Ovary (tissue), 9 donors: ENCODE data around the gene COQ8B. TPM values are rescaled to one million over a fixed set of nuclear protein-coding genes. Genes with fewer than 3 reads are reported as not detected.
A peak's percentile ranks its signal among the peaks of the same experiment; 100 is the strongest.

Source experiments
- DNase-seq, 5 donors: peaks; one replicate each; pipeline ENCODE4 v3.0.0-alpha.2; 2019 to 2020
- H3K27ac ChIP-seq, 2 donors: fragments of 200-600 bp; one replicate each; pipeline versions ENCODE4 v1.5.1 to v1.8.0; 2019 to 2022
- H3K27me3 ChIP-seq: fragments of 200-600 bp; one replicate; pipeline ENCODE4 v1.8.0; 2022
- H3K36me3 ChIP-seq: fragments of 200-600 bp; sonication (generic); one replicate; pipeline ENCODE4 v1.5.1; 2019
- H3K4me1 ChIP-seq: one replicate; pipeline ENCODE4 v1.8.1; 2013; ENCODE audit warnings: mild to moderate bottlenecking, moderate library complexity; ENCODE audit not compliant: insufficient read depth
- H3K4me3 ChIP-seq: fragments of 200-600 bp; sonication (generic); one replicate; pipeline ENCODE4 v1.5.1; 2017
- H3K9me3 ChIP-seq, 2 donors: fragments of 200-600 bp in 1 of 2; sonication (generic) in 1 of 2; one replicate each; pipeline versions ENCODE4 v1.5.1 to v1.8.1; 2013 to 2019; ENCODE audit warnings: mild to moderate bottlenecking in 1 of 2, moderate library complexity in 1 of 2
- EP300 ChIP-seq: sonication (generic); formaldehyde crosslinking; IDR thresholded peaks from one replicate; pipeline ENCODE4 v1.6.1; 2017; ENCODE audit warnings: antibody characterized with exemption
- POLR2A ChIP-seq: fragments of 450-650 bp; IDR thresholded peaks from one replicate; pipeline ENCODE4 v1.6.1; 2017; ENCODE audit warnings: antibody characterized with exemption, mild to moderate bottlenecking, moderate library complexity
- WGBS, 3 donors: extraction: QIAGEN DNeasy Blood & Tissue Kit in 1 of 3; methylation state at CpG; one replicate each; pipeline versions ENCODE4 v1.1.5 to v1.1.7; 2013 to 2017; 5-methylcytosine and 5-hydroxymethylcytosine counted together
- intact Hi-C, 4 donors: fragments of 100-400 bp; cut with DNase I; formaldehyde crosslinking; loops; one replicate each; pipeline versions ENCODE4 v1.11.0 to v1.15.1; 2022 to 2023
- polyA plus RNA-seq, 2 donors: library from polyadenylated mRNA; stranded (reverse); fragments of 200-250 nt in 1 of 2; fragments of 350-450 nt in 1 of 2; fragmentation: Illumina TruSeq in 1 of 2; extraction: RNeasy Lipid Tissue Mini Kit (QIAGEN cat#74804) in 1 of 2; gene quantifications; one replicate each; pipeline ENCODE4 v1.2.3, GENCODE V29; 2013 to 2014
- total RNA-seq, 7 donors: library from RNA; depleted of rRNA in 2 of 7; stranded (reverse); fragments of >200 nt in 2 of 7; fragmentation: NEBNext Ultra II Directional in 3 of 7; extraction: Animal tissue kit (Norgen Biotek cat#: 25700) in 3 of 7; gene quantifications; one replicate each; pipeline versions ENCODE4 v1.1.0 to v1.2.4, GENCODE V29; 2016 to 2023
- TF ChIP-seq, protein P1 (sequence below), 3 donors: fragments of 450-650 bp in 2 of 3; fragments of 200-600 bp in 1 of 3; IDR thresholded peaks; one replicate each; pipeline versions ENCODE4 v1.5.1 to v1.8.0; 2016 to 2022; ENCODE audit warnings: antibody characterized with exemption in 3 of 3, mild to moderate bottlenecking in 1 of 3
- donor health status: DM: no; HTN: no; CAD: no; lungs with moderate emphysema.
- donor health status: DM: no; HTN: no; CAD: no.
- donor health status: Bipolar disorder and iron deficiency.
- donor health status: DM: yes; HTN: yes; CAD: no.
- donor health status: DM: no; HTN: no; CAD: no.
- donor health status: DM: yes; HTN: yes; CAD: no.

Gene COQ8B
- total and polyA plus RNA-seq, 9 donors = 8.3 to 51.2 (median 41.5) TPM

DNA sequence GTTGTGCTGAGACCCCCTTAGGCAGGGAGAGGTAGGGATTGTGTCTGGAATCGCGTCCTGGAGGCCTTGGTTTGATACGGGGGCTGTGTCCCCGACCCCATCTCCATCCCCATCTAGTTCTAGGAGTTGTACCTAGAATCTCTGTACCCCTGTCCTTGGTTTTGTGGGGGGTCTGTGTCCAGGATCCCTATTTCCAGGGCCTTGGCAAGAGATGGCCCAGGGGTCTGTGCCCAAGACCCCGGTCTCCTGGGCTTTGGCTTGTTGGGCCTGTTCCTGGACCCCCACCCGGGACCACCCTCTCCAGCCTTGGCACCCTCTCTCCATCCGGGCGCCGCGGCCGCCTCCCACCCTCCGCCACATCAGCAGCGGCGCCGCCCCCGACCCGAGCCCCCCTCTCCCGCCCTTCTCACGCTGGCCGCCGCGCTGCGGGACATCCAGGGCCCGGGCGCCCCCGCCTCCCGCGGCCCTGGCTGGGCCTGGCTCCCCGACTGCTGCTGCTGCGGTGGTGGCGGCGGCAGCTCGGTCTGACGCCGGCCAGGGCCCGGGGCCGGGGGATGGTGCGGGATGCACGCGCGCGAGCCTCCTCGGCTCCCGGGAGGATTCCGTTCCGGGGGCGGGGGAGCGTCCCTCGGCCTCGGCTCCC, 26.5 kb downstream of the COQ8B start, which contains the start of gene NUMBL:
TSS of gene NUMBL (minus strand) at position 602 of the 643 bp plus-strand sequence. CDS start at position 434, 168 bp downstream.
- peak within 1 kb of the TSS; percentile 63 to 87 for H3K27ac ChIP-seq
- TF ChIP-seq, protein P1, sequence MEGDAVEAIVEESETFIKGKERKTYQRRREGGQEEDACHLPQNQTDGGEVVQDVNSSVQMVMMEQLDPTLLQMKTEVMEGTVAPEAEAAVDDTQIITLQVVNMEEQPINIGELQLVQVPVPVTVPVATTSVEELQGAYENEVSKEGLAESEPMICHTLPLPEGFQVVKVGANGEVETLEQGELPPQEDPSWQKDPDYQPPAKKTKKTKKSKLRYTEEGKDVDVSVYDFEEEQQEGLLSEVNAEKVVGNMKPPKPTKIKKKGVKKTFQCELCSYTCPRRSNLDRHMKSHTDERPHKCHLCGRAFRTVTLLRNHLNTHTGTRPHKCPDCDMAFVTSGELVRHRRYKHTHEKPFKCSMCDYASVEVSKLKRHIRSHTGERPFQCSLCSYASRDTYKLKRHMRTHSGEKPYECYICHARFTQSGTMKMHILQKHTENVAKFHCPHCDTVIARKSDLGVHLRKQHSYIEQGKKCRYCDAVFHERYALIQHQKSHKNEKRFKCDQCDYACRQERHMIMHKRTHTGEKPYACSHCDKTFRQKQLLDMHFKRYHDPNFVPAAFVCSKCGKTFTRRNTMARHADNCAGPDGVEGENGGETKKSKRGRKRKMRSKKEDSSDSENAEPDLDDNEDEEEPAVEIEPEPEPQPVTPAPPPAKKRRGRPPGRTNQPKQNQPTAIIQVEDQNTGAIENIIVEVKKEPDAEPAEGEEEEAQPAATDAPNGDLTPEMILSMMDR (IDR thresholded peaks at IDR 0.05) = no peak
- TF ChIP-seq POLR2A = peak; percentile 74
- H3K4me3 ChIP-seq = peak within 1 kb of the TSS; percentile 61
- WGBS, 3 donors = 0 to 2% (median 0%) methylated on average over 33 to 50 of the region's 50 CpGs
- H3K36me3 ChIP-seq = no peaks in the 10 kb centered on the region
- DNase-seq = no peak
- no peaks in the 10 kb centered on the region for H3K27me3 ChIP-seq
- intact Hi-C loops = no loop called here
- H3K9me3 ChIP-seq = no peaks in the 10 kb centered on the region
- H3K4me1 ChIP-seq = peaks cover 15% of the 10 kb centered on the region

DNA sequence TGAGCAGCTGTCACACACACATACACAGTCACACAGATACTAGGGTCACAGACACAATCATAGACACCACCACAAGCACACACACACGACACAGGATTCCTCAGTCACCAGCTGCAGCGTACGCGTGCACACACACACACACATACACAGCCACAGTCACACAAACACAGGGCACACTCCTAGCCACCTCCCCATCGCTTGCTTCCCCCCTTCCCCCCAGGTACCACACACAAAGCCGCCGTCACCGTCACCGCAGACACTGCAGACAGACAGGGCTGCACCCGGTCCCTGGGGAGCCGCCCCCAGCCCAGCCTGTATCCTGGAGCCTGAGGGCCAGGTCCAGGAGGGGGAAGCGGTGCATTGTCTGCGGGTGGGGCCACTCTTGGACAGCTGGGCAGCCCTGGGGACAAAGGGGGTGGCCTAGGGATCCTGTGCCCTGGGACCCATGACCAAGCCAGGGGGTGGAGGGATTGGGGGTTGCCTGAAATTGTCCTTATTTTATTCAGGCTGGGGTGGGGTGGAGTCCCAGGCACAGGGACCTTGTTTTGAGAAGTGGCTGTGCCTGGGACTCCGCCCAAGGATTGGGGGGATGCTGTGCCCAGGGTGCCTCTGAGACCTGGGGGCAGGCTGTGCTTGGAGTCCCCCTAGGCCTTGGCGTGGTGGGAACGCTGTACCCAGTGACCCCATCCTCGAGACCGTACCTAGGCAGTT, 27.2 kb downstream of the COQ8B start:
- intact Hi-C loops = no loop called here
- peak; percentile 43 to 65 (median 56) for DNase-seq
- Histone ChIP-seq H3K9me3 (no peaks in the 10 kb centered on the region), H3K4me1 (peaks cover 15% of the 10 kb centered on the region), H3K27me3 (no peaks in the 10 kb centered on the region), H3K4me3 (peak overlapping the region; percentile 61), H3K36me3 (no peaks in the 10 kb centered on the region), H3K27ac (peak overlapping the region; percentile 63 to 87)
- TF ChIP-seq POLR2A (no peak), EP300 (no peak)
- TF ChIP-seq, protein P1 (IDR thresholded peaks at IDR 0.05) = no peak
- WGBS, 3 donors = 3 to 7% (median 7%) methylated on average over 18 of the region's 18 CpGs

DNA sequence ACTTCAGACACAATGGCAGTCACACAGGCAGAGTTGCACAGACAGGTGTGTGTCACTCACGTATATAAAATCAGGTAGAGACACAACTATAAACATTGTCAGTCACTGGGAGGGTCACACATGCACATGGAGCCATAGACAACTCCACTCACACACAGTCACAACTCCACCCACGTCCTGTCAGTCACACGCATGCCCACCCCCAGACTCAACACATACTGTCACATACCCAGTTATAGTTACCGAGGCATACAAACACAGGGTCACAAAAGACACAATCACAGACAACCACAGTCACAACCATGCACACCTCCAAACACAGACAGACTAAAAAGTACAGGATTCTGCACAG, 27.7 kb downstream of the COQ8B start:
- peaks cover 15% of the 10 kb centered on the region for H3K4me1 ChIP-seq

DNA sequence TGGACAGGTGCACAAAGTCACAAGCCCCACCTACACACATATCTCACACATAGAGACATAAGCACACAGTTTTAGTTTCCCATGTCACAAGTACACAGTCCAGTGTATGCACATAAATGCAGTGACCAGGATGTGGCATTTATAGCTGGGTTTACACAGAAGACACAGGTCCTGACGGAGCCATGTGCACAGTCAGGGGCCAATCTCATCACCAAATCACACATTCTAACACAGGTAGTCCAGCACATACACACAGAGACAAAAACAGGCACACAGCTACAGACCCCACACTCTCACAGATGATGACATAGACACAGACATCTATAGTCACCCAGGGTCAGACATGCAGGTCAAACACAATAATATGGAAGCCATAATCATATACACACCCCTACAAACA, 28.4 kb downstream of the COQ8B start:
- H3K27ac ChIP-seq = peak overlapping the region in 1 of 2 donors; percentile 87
- TF ChIP-seq, protein P1 (IDR thresholded peaks at IDR 0.05) = no peak
- TF ChIP-seq EP300 = no peak
- H3K4me1 ChIP-seq = peaks cover 15% of the 10 kb centered on the region
- H3K9me3 ChIP-seq = no peaks in the 10 kb centered on the region
- H3K36me3 ChIP-seq = no peaks in the 10 kb centered on the region
- no peak for DNase-seq
- no peaks in the 10 kb centered on the region for H3K27me3 ChIP-seq
- intact Hi-C loops = no loop called here
- WGBS, 3 donors = 60 to 91% (median 76%) methylated on average over 1 of the region's 1 CpG
- H3K4me3 ChIP-seq = no peak overlapping the region

More for the DNA sequence above, 27.7 kb downstream of the COQ8B start:
- intact Hi-C loops = no loop called here
- Histone ChIP-seq H3K9me3 (no peaks in the 10 kb centered on the region), H3K27me3 (no peaks in the 10 kb centered on the region), H3K36me3 (no peaks in the 10 kb centered on the region), H3K4me3 (peak overlapping the region; percentile 61), H3K27ac (peak overlapping the region in 1 of 2 donors; percentile 87)
- DNase-seq = no peak
- TF ChIP-seq EP300 = no peak
- TF ChIP-seq, protein P1 (IDR thresholded peaks at IDR 0.05) = no peak
- TF ChIP-seq POLR2A = no peak
- WGBS, 3 donors = 21 to 27% (median 22%) methylated on average over 4 of the region's 4 CpGs
